GM19351 (cell line): ENCODE measurements around the gene PTS.

Experiments used
- ATAC-seq: cut with Tn5 transposase; IDR thresholded peaks from one replicate; pipeline ENCODE4 v1.9.1; 2021; ENCODE audit warnings: mild to moderate bottlenecking, moderate library complexity; ENCODE audit not compliant: unreplicated experiment

PTS gene

GRCh38 chr11:112221274-112221835 lies 4.9 kb upstream of the PTS start:
- ATAC-seq: no peak

DNA sequence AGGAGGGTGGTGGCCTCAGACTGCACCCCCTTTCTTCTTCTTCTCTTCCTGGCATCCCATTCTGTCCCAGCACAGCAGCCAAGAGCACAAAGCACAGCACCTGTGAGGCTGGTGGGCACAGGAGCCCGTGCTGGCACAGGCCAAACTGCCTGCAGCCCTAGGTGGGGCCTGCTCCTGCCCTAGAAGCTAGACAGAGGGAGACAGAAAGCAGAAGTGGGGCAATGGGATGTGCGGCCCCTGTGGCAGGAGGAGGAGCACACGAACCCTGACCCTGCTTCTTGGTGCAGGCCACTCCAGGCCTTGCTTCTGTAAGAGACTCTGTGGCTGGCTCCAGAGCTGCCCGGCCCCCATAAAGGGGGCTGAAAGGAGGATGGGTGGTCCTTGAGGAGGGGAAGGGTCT lies 3.9 kb upstream of the PTS start:
- no peak for ATAC-seq

DNA sequence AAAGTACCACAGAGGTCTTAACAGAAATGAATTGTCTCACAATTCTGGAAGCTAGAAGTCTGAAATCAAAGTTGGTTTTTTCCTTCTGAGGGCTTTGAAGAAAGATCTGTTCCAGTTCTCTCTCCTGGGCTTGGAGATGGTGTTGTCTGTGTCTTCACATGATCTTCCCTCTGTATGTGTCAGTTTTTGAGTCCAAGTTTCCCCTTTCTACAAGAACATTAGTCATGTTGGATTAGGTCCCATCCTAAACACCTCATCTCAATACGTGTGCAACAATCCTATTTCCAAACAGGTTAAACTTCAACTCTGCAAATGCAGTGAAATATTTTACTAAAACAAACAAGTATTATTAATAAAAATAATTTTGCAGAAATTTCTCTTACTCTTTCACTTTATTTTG lies 3.1 kb upstream of the PTS start:
- ATAC-seq: no peak

DNA sequence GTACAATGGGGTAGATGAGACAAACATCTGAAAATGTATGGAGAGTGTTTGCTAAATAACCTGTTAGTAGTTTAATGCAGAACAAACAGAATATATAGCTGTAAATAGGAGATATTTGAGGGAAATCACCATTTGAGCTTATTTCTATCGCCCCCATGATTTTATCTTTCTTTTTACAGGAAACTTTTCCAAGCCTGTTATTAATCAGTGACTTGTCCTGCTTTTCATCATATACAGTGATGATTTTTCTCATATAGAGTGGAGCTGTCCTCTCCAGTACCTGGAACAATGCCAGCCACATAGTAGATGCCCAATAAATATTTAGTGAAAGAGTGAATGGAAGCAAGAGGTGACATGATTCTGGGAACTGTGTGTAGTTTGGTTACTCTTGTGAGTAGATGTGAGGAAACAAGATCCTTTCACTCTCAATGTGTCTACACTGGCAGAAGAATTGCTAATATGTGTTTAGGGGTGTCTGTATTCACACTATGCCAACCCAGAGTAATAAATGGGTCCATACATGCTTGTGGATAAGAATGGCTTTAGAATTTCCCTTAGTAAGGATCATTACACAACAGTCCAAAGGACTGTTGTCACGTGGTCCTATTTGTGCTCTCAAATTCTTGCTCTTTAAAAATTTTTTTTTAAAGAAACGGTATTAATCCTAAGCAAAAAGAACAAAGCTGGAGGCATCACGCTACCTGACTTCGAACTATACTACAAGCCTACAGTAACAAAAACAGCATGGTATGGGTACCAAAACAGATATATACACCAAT lies 2.3 kb upstream of the PTS start:
- no peak for ATAC-seq

- no peak for ATAC-seq
Measured at GRCh38 chr11:112225753-112226061, 521 bp upstream of the PTS start.

GRCh38 chr11:112226831-112227401 lies 688 bp downstream of the PTS start:
- peak; percentile 57 for ATAC-seq

- ATAC-seq: no peak
Measured at GRCh38 chr11:112227471-112227870, 1.2 kb downstream of the PTS start.

DNA sequence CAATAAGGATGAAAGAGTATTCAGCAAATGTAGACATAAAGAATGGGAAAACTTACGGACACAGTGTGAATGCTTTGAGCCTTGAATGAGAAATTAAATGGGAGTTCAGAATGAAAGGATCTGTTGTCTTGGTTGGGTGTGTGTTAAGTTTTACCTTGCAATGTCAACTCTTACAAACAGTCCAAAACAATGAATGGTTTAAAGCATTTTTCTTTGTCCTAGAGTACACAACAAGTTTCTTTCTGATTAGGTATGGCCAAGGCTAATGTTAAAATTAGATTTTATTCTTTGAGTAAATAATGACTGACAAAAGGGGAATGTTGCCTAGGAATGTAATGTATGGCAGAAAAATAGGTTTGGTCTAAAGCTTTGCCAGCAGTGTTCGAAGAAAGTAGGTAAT lies 2.5 kb downstream of the PTS start:
- no peak for ATAC-seq

DNA sequence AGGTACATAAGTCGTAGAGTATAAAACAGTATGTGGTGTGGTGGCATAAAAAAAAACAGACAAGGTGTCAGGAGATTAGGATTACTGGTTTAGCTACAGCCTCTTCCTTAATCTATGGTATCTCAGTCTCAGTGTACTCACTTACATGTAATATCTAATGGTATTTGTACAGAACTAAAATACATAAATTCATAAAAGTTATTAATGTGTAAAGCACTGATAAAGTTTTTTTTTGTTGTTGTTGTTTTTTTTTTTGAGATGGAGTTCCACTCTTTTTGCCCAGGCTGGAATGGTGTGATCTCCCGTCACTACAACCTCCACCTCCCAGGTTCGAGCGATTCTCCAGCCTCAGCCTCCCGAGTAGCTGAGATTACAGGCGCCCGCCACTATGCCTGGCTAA lies 2.9 kb downstream of the PTS start:
- no peak for ATAC-seq

- ATAC-seq: no peak
Measured at GRCh38 chr11:112229746-112230433, 3.7 kb downstream of the PTS start.

GRCh38 chr11:112231952-112232351 lies 5.7 kb downstream of the PTS start:
- ATAC-seq: no peak

- no peak for ATAC-seq
Measured at GRCh38 chr11:112235750-112236390, 9.6 kb downstream of the PTS start.

GRCh38 chr11:112237451-112237850 lies 11.2 kb downstream of the PTS start:
- no peak for ATAC-seq

DNA sequence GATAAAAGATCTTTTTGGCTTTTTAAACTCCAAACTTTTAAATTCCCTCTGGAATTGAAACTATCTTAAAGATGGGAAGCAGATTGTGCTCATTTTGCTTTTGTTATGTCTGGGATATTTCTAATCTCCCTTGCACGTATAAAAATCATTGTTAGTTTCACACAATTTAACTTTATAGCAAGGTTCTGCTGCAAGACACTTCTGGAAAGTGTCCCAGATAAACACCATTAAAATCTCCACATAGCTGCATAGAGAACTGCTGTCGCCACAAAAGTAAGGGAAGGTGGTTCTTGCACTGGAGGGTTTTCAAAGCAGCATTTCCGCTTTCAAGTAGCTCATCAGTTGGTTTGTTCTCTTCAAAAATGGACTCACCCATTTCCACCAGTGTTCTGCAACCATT lies 11.8 kb downstream of the PTS start:
- no peak for ATAC-seq

GRCh38 chr11:112241486-112241885 lies 15.3 kb downstream of the PTS start:
- no peak for ATAC-seq

GRCh38 chr11:112247201-112247600 lies 21.0 kb downstream of the PTS start:
- ATAC-seq: no peak

GRCh38 chr11:112248201-112248600 lies 22.0 kb downstream of the PTS start:
- ATAC-seq: no peak

GRCh38 chr11:112249871-112250610 lies 23.8 kb downstream of the PTS start:
- ATAC-seq: no peak

GRCh38 chr11:112253605-112254242 lies 27.5 kb downstream of the PTS start:
- ATAC-seq: no peak

DNA sequence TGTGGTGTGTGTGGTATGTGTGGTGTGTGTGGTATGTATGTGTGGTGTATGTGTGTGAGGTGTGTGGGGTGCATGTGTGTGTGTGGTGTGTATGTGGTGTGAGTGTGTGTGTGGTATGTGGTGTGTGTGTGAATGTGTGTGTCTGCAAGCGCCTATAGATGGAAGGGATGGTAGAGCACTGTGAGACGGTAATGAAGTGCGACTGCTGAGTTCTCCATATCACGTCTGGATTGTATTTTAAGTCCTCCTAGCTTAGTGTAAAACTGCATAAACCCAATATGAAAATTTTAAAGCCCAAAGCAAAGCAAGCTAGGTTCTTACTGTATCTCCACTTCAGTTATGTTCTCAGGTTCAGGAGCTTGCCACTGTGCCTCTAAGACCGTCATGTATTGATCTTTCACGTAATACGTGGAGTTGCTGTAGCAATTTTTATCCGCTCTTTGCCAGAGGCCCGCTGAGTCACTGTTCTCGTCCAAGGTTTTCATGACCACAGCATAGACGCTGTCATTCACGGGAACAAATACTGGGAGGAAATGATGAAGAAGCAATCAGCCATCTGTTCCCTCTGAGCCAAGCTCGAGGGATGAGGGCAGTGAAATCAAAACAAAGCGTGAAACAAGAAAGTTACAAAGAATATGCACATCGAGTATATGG lies 29.0 kb downstream of the PTS start:
- no peak for ATAC-seq
